HepG2 (cell line): ENCODE data around the gene SMIM14. TPM values are rescaled to one million over a fixed set of nuclear protein-coding genes. Genes with fewer than 3 reads are reported as not detected.

Experiments
- FOSL1 ChIP-seq: sonication (generic); formaldehyde crosslinking; IDR thresholded peaks from 2 replicates; pipeline ENCODE4 v1.9.0; 2021; ENCODE audit warnings: missing genetic modification reagents, borderline replicate concordance
- FOXJ3 ChIP-seq: sonication (generic); formaldehyde crosslinking; IDR thresholded peaks from 2 replicates; pipeline ENCODE4 v1.4.0; 2020; ENCODE audit warnings: missing genetic modification reagents, mild to moderate bottlenecking, borderline replicate concordance
- FOXK2 ChIP-seq: fragments of 450-650 bp; IDR thresholded peaks from 2 replicates; pipeline ENCODE4 v1.6.1; 2016
- HNF4A ChIP-seq: sonication (generic); formaldehyde crosslinking; IDR thresholded peaks from 2 replicates; pipeline ENCODE4 v1.4.0; 2020; ENCODE audit warnings: missing genetic modification reagents
- MED8 ChIP-seq: sonication (generic); formaldehyde crosslinking; IDR thresholded peaks from 2 replicates; pipeline ENCODE4 v1.8.1; 2023; ENCODE audit warnings: mild to moderate bottlenecking, missing genetic modification reagents; ENCODE audit not compliant: insufficient replicate concordance
- MIXL1 ChIP-seq: IDR thresholded peaks from 2 replicates; pipeline ENCODE4 v1.6.1; 2016
- NCOA2 ChIP-seq: sonication (generic); formaldehyde crosslinking; IDR thresholded peaks from 2 replicates; pipeline ENCODE4 v1.8.0; 2022; ENCODE audit warnings: inconsistent platforms
- PHF8 ChIP-seq: sonication (generic); formaldehyde crosslinking; IDR thresholded peaks from 2 replicates; pipeline ENCODE4 v1.5.0; 2020; ENCODE audit warnings: missing genetic modification reagents
- RBM39 ChIP-seq: fragments of 200-400 bp; formaldehyde crosslinking; IDR thresholded peaks from one replicate; pipeline ENCODE4 v1.6.1; 2018; ENCODE audit warnings: antibody characterized with exemption, mild to moderate bottlenecking, low read depth, low read length; ENCODE audit not compliant: poor library complexity, severe bottlenecking
- YEATS2 ChIP-seq: sonication (generic); formaldehyde crosslinking; IDR thresholded peaks from 2 replicates; pipeline ENCODE4 v1.4.0; 2020; ENCODE audit warnings: missing genetic modification reagents, borderline replicate concordance
- ZBTB21 ChIP-seq: sonication (generic); formaldehyde crosslinking; IDR thresholded peaks from 2 replicates; pipeline ENCODE4 v1.4.0; 2020; ENCODE audit warnings: missing genetic modification reagents
- ZNF484 ChIP-seq: sonication (generic); formaldehyde crosslinking; IDR thresholded peaks from 2 replicates; pipeline ENCODE4 v1.5.1; 2020; ENCODE audit warnings: mild to moderate bottlenecking, low read depth, missing genetic modification reagents, borderline replicate concordance
- ZNF556 ChIP-seq: sonication (generic); formaldehyde crosslinking; IDR thresholded peaks from 2 replicates; pipeline ENCODE4 v1.4.0; 2020; ENCODE audit warnings: mild to moderate bottlenecking, missing genetic modification reagents, borderline replicate concordance
- ZNF839 ChIP-seq: sonication (generic); formaldehyde crosslinking; IDR thresholded peaks from 2 replicates; pipeline ENCODE4 v1.4.0; 2020; ENCODE audit warnings: missing genetic modification reagents, mild to moderate bottlenecking, borderline replicate concordance
- polyA plus RNA-seq, 8 experiments: library from polyadenylated mRNA; depleted of rRNA in 3 of 8; stranded (reverse) in 7 of 8; unstranded in 1 of 8; fragments of >200 nt; fragmentation: Illumina TruSeq in 4 of 8; extraction: Trizol in 4 of 8; gene quantifications; 2 replicates each; pipeline versions ENCODE4 v1.2.1 to v1.2.3, GENCODE V29; 2011 to 2016; ENCODE audit warnings: low read depth in 4 of 8, missing spikeins in 1 of 8, mixed read lengths in 1 of 8; ENCODE audit not compliant: insufficient read depth in 1 of 8
- total RNA-seq, 5 experiments: library from RNA; depleted of rRNA; stranded (reverse); fragments of >200 nt; fragmentation: Illumina TruSeq; extraction: Trizol; gene quantifications; 2 replicates each; pipeline ENCODE4 v1.2.3, GENCODE V29; 2016; ENCODE audit warnings: low read depth in 1 of 5
- TF ChIP-seq, protein P1 (sequence below): sonication (generic); formaldehyde crosslinking; IDR thresholded peaks from 2 replicates; pipeline ENCODE4 v1.4.0; 2020; ENCODE audit warnings: missing genetic modification reagents, borderline replicate concordance
- TF ChIP-seq, protein P2 (sequence below): sonication (generic); formaldehyde crosslinking; IDR thresholded peaks from 2 replicates; pipeline ENCODE4 v1.4.0; 2020; ENCODE audit warnings: mild to moderate bottlenecking, missing genetic modification reagents
- TF ChIP-seq, protein P3 (sequence below): sonication (generic); formaldehyde crosslinking; IDR thresholded peaks from 2 replicates; pipeline ENCODE4 v1.4.0; 2020; ENCODE audit warnings: missing genetic modification reagents, mild to moderate bottlenecking, borderline replicate concordance
- TF ChIP-seq, protein P4 (sequence below): IDR thresholded peaks from 2 replicates; pipeline ENCODE4 v1.6.1; 2018; ENCODE audit warnings: missing genetic modification reagents

SMIM14 gene
- total and polyA plus RNA-seq, 2 of the 13 experiments (the other 11 are each of a cell fraction or from before 2014, with no cell fraction given), result 16.3 to 28.1 TPM

DNA sequence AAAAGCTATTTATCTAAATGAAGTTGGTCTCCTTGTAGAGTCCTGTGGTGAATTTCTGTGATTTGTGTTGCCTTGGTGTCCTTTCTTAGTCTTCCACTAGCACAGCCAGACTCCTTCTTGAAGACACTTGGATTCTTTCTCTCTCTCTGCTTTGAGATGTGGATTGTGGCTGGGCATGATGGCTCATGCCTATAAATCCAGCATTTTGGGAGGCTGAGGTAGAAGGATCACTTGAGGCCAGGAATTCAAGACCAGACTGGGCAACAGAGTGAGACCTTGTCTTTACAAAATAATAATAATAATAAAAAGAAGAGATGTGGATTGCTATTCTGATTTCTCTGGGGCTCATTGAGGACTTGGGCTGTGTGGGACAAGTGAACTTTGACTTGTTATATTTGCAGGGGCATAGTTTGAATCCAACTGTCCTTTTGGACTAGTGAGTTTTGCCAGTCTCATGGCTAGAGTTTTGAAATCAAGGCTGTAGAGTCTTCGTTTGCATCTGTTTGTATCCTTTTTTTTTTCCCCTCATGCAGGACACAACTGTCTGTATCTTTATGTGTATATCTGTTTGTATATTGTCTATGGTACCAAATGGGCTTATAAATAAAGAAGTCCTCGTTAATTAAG lies 11.1 kb upstream of the SMIM14 start (continued):
- TF ChIP-seq, protein P1, sequence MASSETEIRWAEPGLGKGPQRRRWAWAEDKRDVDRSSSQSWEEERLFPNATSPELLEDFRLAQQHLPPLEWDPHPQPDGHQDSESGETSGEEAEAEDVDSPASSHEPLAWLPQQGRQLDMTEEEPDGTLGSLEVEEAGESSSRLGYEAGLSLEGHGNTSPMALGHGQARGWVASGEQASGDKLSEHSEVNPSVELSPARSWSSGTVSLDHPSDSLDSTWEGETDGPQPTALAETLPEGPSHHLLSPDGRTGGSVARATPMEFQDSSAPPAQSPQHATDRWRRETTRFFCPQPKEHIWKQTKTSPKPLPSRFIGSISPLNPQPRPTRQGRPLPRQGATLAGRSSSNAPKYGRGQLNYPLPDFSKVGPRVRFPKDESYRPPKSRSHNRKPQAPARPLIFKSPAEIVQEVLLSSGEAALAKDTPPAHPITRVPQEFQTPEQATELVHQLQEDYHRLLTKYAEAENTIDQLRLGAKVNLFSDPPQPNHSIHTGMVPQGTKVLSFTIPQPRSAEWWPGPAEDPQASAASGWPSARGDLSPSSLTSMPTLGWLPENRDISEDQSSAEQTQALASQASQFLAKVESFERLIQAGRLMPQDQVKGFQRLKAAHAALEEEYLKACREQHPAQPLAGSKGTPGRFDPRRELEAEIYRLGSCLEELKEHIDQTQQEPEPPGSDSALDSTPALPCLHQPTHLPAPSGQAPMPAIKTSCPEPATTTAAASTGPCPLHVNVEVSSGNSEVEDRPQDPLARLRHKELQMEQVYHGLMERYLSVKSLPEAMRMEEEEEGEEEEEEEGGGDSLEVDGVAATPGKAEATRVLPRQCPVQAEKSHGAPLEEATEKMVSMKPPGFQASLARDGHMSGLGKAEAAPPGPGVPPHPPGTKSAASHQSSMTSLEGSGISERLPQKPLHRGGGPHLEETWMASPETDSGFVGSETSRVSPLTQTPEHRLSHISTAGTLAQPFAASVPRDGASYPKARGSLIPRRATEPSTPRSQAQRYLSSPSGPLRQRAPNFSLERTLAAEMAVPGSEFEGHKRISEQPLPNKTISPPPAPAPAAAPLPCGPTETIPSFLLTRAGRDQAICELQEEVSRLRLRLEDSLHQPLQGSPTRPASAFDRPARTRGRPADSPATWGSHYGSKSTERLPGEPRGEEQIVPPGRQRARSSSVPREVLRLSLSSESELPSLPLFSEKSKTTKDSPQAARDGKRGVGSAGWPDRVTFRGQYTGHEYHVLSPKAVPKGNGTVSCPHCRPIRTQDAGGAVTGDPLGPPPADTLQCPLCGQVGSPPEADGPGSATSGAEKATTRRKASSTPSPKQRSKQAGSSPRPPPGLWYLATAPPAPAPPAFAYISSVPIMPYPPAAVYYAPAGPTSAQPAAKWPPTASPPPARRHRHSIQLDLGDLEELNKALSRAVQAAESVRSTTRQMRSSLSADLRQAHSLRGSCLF (CRISPR knock-in tag), result no peak
- TF ChIP-seq, protein P2, sequence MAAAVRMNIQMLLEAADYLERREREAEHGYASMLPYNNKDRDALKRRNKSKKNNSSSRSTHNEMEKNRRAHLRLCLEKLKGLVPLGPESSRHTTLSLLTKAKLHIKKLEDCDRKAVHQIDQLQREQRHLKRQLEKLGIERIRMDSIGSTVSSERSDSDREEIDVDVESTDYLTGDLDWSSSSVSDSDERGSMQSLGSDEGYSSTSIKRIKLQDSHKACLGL (CRISPR knock-in tag), result no peak
- TF ChIP-seq ZBTB21 (no peak), FOSL1 (CRISPR knock-in tag) (no peak), MED8 (CRISPR knock-in tag) (no peak), FOXK2 (no peak), ZNF484 (no peak), RBM39 (no peak), MIXL1 (CRISPR knock-in tag) (0 out of 2 replicates have a peak, but pooled peaks have one; percentile 63), NCOA2 (peak; percentile 47; the same call in 1 of the 2 replicates), PHF8 (no peak), ZNF839 (no peak), ZNF556 (no peak), FOXJ3 (CRISPR knock-in tag) (no peak; the same call in 1 of the 2 replicates), HNF4A (CRISPR knock-in tag) (peak; percentile 97), YEATS2 (no peak)
- TF ChIP-seq, protein P3, sequence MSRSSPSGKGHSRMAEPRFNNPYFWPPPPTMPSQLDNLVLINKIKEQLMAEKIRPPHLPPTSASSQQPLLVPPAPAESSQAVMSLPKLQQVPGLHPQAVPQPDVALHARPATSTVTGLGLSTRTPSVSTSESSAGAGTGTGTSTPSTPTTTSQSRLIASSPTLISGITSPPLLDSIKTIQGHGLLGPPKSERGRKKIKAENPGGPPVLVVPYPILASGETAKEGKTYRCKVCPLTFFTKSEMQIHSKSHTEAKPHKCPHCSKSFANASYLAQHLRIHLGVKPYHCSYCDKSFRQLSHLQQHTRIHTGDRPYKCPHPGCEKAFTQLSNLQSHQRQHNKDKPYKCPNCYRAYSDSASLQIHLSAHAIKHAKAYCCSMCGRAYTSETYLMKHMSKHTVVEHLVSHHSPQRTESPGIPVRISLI, result peak; percentile 88
- TF ChIP-seq, protein P4, sequence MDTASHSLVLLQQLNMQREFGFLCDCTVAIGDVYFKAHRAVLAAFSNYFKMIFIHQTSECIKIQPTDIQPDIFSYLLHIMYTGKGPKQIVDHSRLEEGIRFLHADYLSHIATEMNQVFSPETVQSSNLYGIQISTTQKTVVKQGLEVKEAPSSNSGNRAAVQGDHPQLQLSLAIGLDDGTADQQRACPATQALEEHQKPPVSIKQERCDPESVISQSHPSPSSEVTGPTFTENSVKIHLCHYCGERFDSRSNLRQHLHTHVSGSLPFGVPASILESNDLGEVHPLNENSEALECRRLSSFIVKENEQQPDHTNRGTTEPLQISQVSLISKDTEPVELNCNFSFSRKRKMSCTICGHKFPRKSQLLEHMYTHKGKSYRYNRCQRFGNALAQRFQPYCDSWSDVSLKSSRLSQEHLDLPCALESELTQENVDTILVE (CRISPR knock-in tag), result 0 out of 2 replicates have a peak, but pooled peaks have one; percentile 54
